GM12878 (cell line): ENCODE data around the gene SNCG.

Experiments used
- CHD2 ChIP-seq: IDR thresholded peaks from 2 replicates; pipeline ENCODE4 v1.6.1; 2011; ENCODE audit warnings: low read depth, low read length, improper control_type of control experiment, borderline replicate concordance
- EED ChIP-seq: sonication (generic); IDR thresholded peaks from 2 replicates; pipeline ENCODE4 v1.6.1; 2016; ENCODE audit warnings: antibody characterized with exemption, low read depth
- EP300 ChIP-seq, 2 experiments: fragments of 150-350 bp in 1 of 2; IDR thresholded peaks; 2 replicates each; pipeline ENCODE4 v1.6.1; 2011 to 2012; ENCODE audit warnings: low read depth in 2 of 2, low read length in 2 of 2, borderline replicate concordance in 1 of 2, improper control_type of control experiment in 1 of 2, inconsistent platforms in 1 of 2; ENCODE audit not compliant: control insufficient read depth in 1 of 2
- FOXK2 ChIP-seq: fragments of 450-650 bp; IDR thresholded peaks from 2 replicates; pipeline ENCODE4 v1.6.1; 2017; ENCODE audit warnings: mild to moderate bottlenecking, moderate library complexity
- KDM1A ChIP-seq: fragments of 200-600 bp; sonication (generic); IDR thresholded peaks from 2 replicates; pipeline ENCODE4 v1.6.1; 2016; ENCODE audit warnings: borderline replicate concordance
- PAX8 ChIP-seq: fragments of 450-650 bp; IDR thresholded peaks from 2 replicates; pipeline ENCODE4 v1.6.1; 2017; ENCODE audit warnings: mild to moderate bottlenecking, moderate library complexity
- POLR2A ChIP-seq: IDR thresholded peaks from 2 replicates; pipeline ENCODE4 v1.6.1; 2011; ENCODE audit warnings: low read depth, mild to moderate bottlenecking, low read length
- TCF12 ChIP-seq: IDR thresholded peaks from 2 replicates; pipeline ENCODE4 v1.6.1; 2011; ENCODE audit warnings: low read depth, mild to moderate bottlenecking, low read length
- TF ChIP-seq, protein P1 (sequence below): IDR thresholded peaks from 2 replicates; pipeline ENCODE4 v1.6.1; 2012; ENCODE audit warnings: low read length, inconsistent platforms
- TF ChIP-seq, protein P2 (sequence below), 3 experiments: IDR thresholded peaks in 2 of 3; conservative IDR thresholded peaks in 1 of 3; 2 replicates each; pipeline ENCODE4 v1.5.1; 2011; ENCODE audit warnings: low read depth in 3 of 3, low read length in 3 of 3, mild to moderate bottlenecking in 3 of 3, control low read depth in 2 of 3, moderate library complexity in 2 of 3, inconsistent platforms in 1 of 3, mixed read lengths in 1 of 3; ENCODE audit not compliant: control insufficient read depth in 2 of 3, insufficient read depth in 1 of 3; ENCODE audit errors: extremely low read depth in 1 of 3
- TF ChIP-seq, protein P3 (sequence below): IDR thresholded peaks from 2 replicates; pipeline ENCODE4 v1.6.1; 2012; ENCODE audit warnings: low read depth, low read length, improper control_type of control experiment
- TF ChIP-seq, protein P4 (sequence below): IDR thresholded peaks from 2 replicates; pipeline ENCODE4 v1.6.1; 2011; ENCODE audit warnings: low read depth, mild to moderate bottlenecking, low read length, moderate library complexity, borderline replicate concordance; ENCODE audit errors: extremely low read depth

DNA sequence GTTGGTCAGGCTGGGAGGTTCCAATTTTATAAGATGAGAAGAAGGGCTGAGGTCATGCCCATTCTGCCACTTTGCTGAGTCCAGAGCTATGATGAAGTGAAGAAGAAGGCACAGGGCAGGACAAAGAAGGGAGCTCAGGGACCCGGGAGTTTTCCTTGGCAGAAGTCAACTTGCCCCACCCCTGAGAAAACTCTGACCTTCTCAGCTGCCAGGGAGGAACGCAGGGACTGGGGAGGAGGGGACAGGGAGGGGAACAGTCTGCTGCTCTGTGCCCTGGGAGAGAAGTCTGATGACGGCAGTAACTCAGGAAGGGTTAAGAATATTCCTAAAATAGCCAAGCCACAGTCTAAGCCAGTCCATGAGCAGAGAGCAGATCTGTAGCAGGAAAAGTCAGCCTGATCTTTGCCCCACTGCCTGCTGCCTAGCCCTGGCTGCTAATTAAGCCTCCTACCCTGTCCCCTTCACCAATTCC lies 21.6 kb downstream of the SNCG start:
- no peak for TF ChIP-seq TCF12
- no peak for TF ChIP-seq PAX8
- TF ChIP-seq KDM1A: no peak
- TF ChIP-seq, protein P1, sequence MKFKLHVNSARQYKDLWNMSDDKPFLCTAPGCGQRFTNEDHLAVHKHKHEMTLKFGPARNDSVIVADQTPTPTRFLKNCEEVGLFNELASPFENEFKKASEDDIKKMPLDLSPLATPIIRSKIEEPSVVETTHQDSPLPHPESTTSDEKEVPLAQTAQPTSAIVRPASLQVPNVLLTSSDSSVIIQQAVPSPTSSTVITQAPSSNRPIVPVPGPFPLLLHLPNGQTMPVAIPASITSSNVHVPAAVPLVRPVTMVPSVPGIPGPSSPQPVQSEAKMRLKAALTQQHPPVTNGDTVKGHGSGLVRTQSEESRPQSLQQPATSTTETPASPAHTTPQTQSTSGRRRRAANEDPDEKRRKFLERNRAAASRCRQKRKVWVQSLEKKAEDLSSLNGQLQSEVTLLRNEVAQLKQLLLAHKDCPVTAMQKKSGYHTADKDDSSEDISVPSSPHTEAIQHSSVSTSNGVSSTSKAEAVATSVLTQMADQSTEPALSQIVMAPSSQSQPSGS: no peak
- TF ChIP-seq EP300 (IDR thresholded peaks at IDR 0.05; ENCODE audit: borderline replicate concordance in 1 of 2, control insufficient read depth in 1 of 2, low read depth in 2 of 2, low read length in 2 of 2): no peak
- no peak for TF ChIP-seq POLR2A
- TF ChIP-seq FOXK2: no peak
- TF ChIP-seq EED: no peak
- TF ChIP-seq CHD2: no peak
- TF ChIP-seq, protein P2, sequence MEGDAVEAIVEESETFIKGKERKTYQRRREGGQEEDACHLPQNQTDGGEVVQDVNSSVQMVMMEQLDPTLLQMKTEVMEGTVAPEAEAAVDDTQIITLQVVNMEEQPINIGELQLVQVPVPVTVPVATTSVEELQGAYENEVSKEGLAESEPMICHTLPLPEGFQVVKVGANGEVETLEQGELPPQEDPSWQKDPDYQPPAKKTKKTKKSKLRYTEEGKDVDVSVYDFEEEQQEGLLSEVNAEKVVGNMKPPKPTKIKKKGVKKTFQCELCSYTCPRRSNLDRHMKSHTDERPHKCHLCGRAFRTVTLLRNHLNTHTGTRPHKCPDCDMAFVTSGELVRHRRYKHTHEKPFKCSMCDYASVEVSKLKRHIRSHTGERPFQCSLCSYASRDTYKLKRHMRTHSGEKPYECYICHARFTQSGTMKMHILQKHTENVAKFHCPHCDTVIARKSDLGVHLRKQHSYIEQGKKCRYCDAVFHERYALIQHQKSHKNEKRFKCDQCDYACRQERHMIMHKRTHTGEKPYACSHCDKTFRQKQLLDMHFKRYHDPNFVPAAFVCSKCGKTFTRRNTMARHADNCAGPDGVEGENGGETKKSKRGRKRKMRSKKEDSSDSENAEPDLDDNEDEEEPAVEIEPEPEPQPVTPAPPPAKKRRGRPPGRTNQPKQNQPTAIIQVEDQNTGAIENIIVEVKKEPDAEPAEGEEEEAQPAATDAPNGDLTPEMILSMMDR (IDR thresholded peaks at IDR 0.05 in 2 of 3, conservative IDR thresholded peaks at IDR 0.05 in 1 of 3; ENCODE audit: control insufficient read depth in 2 of 3, extremely low read depth in 1 of 3, insufficient read depth in 1 of 3, low read depth in 3 of 3, low read length in 3 of 3): no peak
- TF ChIP-seq, protein P3, sequence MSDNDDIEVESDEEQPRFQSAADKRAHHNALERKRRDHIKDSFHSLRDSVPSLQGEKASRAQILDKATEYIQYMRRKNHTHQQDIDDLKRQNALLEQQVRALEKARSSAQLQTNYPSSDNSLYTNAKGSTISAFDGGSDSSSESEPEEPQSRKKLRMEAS: no peak
- TF ChIP-seq, protein P4, sequence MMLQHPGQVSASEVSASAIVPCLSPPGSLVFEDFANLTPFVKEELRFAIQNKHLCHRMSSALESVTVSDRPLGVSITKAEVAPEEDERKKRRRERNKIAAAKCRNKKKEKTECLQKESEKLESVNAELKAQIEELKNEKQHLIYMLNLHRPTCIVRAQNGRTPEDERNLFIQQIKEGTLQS: no peak
